GM19438 (cell line): ENCODE results near the gene COA1.

ENCODE experiments used
- ATAC-seq: cut with Tn5 transposase; IDR thresholded peaks from one replicate; pipeline ENCODE4 v1.9.1; 2021; ENCODE audit warnings: low read depth; ENCODE audit not compliant: unreplicated experiment

Gene COA1

GRCh38 chr7:43658718-43659548 is 70.4 kb downstream of the COA1 start:
- no peak for ATAC-seq

GRCh38 chr7:43656997-43657396 is 72.3 kb downstream of the COA1 start:
- no peak for ATAC-seq

GRCh38 chr7:43655584-43655983 is 73.7 kb downstream of the COA1 start:
- no peak for ATAC-seq

DNA sequence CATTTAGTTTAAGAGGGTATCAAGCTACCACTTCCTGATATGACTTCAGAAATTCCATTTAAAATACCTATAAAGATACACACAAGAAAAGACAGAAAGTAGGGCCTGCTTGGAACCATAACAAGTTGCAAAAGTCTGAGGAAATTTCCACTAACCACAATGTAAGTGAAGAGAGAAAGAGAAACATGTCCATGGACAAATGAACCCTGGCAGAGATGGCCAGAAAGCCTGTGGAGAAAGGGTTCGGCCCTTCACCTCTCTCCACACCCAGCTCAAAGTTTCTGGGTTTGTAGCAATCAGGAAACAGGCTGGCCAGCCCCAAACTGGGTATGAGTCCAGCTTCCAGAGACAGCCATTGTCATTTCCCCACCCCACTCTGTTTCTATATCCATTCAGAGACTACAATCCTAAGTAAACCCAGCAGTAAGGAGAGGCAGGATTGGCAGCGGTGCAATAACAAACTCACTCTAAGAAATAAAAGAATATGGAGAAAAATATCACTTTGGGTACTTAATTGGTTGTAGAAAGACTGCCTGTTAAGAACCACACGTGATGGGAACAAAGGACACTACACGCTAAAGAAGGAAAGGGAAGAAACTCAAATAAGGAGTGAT is 75.3 kb downstream of the COA1 start:
- no peak for ATAC-seq

DNA sequence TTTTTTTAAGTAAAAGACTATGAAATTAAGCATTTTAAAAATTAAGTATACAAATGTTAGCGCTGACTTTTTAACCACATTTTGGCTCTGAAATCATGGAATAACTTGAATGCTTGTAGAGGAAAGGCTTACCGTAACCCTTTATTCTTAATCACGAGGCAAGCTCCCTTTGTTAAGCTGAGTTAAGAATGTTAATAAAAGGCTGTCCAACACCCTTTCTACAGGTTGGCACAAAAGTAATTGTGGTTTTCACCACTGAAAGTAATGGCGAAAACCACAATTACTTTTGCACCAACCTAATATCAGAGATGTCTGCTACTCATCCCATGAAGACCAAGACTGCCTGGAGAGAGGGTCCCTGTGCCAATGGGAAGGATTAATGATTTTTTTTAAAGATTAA is 75.9 kb downstream of the COA1 start:
- no peak for ATAC-seq

DNA sequence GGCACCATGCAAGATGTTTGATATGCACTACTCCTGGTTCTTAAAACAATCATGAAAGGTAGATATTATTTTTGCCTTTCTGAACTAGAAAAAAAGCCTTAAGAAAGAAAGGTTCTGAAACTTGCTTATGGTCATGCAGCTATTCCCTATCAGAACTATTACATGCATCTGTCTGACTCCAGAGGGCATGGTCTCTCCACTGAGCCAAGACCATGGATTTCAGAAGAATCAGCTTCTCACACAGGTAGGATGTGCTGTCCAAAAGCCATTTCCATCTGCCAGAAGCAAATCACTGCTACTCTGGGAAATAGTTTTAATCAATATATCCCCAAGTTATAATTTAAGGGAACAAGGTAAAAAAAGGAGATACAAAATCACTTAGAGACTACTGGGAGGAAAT is 77.0 kb downstream of the COA1 start:
- ATAC-seq = no peak

GRCh38 chr7:43650457-43651052 is 78.8 kb downstream of the COA1 start:
- no peak for ATAC-seq

DNA sequence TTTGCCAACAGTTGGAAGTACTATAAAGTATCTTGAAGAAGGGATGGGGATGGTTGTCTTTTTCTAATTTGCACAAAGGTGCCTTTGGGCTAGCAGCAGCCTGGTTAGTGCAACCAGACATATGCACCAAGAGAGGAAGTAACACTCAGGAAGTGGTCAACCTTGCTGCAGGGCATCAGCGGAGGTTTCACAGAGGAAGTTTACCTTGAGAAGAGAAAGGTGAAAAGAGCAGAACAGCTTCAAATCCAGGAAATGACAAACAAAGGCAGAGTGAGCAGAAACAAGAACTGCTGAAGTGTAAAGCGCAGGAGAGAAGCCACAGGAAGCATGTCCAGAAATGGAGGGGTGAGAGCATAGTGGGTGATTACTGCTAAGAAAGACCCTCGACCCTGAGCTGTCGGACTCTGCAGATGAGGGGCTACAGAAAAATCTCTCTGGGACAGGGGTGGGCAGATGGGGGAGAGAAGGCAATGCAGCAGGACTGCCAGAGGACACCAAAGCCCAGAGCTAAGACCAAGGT is 79.5 kb downstream of the COA1 start:
- peak; percentile 54 for ATAC-seq

DNA sequence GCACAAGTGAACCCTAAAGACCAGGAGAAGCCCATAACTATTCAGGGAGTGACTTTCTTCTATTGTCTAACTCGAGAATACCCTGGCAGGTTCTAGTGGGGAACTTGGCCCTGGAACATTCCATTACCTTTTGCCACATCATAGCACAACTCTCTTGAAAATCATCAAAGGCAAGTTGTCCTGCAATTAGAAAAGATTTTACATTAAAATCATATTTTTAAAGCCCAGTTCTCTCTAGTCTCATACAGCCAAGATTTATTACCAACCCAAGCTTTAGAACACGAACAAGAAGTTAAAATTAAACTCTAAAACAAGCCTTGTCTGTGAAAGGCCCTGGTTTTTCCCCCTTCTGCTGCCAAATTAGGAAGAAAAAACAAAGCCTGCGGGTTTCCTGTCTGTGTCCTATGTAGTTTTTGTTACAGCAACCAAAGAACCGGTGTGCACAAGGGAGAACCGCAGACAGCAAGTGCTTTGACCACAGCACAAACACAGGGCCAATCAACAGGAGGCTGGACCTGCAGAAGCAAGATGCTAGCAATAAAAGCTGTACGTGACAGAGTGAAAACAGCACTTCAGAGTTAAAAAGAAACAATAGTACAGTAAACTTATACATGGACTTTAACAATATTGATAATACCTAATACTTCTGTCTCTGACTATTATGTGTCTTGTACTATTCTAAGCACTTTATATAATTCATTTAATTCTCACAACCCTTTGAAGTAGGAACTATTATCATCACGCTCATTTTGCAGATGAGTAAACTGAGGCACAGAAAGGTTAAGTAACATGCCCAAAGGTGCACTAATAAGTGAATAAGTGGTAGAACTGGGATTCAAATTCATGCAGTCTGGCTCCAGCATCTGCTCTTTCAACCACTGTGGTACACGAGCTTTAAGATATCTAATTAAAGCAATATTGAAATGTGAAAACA is 80.6 kb downstream of the COA1 start:
- peak; percentile 51 for ATAC-seq

DNA sequence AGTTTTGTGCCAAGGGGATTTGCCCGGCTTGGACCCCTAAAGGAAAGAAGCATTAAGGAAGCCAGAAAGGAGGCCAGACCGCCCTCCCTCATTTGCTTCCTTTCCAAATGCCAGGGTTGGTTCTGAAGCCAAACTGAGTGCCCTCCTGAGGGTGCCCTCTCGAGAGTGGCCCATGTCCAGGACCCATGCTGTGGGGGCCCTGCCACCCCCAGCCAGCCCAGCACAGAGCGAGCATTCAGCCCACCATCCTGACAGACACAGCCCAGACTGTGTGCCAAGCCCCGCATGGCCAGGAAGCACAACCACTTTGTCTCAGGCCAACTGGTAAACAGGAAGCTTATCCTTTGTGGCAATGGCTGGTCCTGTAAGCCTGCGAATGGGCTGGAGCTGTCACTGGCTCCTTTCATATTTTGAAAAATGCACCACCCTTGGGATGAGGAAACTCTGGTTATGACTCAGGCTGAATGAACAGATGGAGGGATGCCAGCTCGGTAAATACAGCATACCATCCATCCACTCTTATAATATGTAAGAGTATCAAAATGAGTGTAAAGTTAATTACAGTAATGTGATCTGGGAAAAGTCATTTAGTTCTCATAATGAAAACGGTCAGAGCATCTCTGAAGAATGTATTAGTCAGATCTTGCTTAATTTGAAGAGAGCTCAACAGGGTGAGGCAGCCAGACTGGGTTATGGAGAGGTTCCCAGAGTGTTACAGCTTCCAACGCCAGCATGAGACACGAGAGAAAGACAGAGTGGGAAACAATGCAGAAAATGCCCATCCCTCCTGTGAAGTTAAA is 81.5 kb downstream of the COA1 start:
- ATAC-seq = peak; percentile 8

GRCh38 chr7:43647339-43647672 is 82.0 kb downstream of the COA1 start:
- no peak for ATAC-seq

DNA sequence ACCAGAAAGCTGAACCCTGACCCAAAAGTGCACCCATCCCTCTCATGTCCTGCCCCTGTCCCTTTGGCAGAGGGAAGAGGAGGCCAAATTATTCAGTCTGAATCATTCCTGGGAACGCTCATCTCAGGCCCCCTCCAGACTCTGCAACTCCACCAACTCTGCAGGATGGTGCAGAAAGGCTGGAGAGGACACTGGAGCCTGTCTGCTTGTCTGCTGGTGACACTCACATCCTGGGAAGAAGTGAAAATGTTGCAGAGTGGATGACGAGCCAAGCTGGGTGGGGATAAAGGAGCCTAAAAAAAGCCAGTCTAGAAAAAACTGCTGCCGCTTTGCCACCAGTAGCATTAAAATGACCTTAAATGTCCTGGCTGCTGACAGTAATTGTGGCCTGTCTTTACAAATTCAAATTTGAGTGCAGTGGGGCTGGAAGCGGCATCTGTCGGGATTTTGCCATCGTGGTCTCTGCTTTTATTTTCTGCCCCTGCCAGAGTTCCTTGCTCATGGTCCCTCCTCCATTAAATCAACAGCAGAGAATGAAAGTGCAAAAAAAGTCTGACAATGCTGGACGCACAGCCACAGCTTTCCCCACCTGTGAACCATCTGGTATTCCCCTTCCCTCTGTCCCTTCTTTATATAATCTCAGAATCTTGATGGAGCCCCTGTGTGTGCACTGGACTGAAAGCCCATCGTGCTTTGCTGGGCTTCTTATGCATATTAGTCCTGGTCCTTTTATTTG is 82.6 kb downstream of the COA1 start:
- no peak for ATAC-seq

- no peak for ATAC-seq
These were observed 83.6 kb downstream of the COA1 start for GRCh38 chr7:43645699-43646226.

GRCh38 chr7:43643846-43644245 is 85.5 kb downstream of the COA1 start:
- ATAC-seq = no peak

- ATAC-seq = no peak
These were observed 86.3 kb downstream of the COA1 start for GRCh38 chr7:43642897-43643630.

DNA sequence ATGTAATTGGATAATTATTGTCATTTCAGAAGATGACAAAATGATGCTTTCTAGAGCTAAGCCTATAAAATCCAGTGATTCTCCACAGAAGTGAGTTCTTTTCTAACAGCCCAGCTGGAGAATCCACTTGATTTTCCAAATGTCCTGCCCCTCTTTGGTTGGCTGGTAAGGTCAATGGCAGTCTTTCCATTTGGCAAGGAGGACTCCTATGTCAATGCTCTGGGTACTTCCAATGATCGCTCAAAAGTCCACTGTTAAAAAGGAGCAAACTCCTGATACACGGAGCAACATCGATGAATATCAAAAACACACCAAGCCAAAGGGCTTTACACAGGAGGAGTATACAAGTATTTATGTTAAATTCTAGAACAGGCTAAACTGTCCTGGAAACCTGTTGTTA is 88.6 kb downstream of the COA1 start:
- no peak for ATAC-seq

GRCh38 chr7:43639858-43640491 is 89.3 kb downstream of the COA1 start:
- no peak for ATAC-seq
